ENCODE measurements around the gene CUL2.

DNA sequence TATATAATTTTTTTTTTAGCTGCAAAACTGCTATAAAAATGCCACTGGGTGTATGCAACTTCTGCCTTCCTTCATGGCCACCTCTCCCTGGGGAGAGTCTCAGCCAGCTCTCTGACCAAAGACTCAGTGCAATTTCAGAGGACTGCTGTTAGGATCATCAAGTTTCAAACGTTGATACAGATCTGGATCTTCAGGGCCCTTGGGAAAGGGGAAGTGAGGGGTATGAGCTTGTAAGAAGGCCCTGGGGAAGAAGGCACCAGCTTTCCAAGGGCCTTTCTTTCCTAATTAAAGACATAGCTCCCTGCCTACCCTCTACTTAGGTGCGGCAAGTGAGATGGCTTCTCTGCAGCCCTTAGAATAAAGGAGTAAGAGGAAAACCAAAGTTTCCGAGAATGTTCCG, 130.4 kb downstream of the CUL2 start:
- TF ChIP-seq, protein P1, sequence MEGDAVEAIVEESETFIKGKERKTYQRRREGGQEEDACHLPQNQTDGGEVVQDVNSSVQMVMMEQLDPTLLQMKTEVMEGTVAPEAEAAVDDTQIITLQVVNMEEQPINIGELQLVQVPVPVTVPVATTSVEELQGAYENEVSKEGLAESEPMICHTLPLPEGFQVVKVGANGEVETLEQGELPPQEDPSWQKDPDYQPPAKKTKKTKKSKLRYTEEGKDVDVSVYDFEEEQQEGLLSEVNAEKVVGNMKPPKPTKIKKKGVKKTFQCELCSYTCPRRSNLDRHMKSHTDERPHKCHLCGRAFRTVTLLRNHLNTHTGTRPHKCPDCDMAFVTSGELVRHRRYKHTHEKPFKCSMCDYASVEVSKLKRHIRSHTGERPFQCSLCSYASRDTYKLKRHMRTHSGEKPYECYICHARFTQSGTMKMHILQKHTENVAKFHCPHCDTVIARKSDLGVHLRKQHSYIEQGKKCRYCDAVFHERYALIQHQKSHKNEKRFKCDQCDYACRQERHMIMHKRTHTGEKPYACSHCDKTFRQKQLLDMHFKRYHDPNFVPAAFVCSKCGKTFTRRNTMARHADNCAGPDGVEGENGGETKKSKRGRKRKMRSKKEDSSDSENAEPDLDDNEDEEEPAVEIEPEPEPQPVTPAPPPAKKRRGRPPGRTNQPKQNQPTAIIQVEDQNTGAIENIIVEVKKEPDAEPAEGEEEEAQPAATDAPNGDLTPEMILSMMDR (IDR thresholded peaks at IDR 0.05 in 2 of 3, conservative IDR thresholded peaks at IDR 0.05 in 1 of 3; ENCODE audit: borderline replicate concordance in 1 of 3, insufficient read depth in 1 of 3, low read depth in 2 of 3, low read length in 2 of 3) = no peak
- no peak for TF ChIP-seq POLR2A (IDR thresholded peaks at IDR 0.05; ENCODE audit: borderline replicate concordance, extremely low read depth, insufficient read depth, insufficient read length)
- TF ChIP-seq, protein P2, sequence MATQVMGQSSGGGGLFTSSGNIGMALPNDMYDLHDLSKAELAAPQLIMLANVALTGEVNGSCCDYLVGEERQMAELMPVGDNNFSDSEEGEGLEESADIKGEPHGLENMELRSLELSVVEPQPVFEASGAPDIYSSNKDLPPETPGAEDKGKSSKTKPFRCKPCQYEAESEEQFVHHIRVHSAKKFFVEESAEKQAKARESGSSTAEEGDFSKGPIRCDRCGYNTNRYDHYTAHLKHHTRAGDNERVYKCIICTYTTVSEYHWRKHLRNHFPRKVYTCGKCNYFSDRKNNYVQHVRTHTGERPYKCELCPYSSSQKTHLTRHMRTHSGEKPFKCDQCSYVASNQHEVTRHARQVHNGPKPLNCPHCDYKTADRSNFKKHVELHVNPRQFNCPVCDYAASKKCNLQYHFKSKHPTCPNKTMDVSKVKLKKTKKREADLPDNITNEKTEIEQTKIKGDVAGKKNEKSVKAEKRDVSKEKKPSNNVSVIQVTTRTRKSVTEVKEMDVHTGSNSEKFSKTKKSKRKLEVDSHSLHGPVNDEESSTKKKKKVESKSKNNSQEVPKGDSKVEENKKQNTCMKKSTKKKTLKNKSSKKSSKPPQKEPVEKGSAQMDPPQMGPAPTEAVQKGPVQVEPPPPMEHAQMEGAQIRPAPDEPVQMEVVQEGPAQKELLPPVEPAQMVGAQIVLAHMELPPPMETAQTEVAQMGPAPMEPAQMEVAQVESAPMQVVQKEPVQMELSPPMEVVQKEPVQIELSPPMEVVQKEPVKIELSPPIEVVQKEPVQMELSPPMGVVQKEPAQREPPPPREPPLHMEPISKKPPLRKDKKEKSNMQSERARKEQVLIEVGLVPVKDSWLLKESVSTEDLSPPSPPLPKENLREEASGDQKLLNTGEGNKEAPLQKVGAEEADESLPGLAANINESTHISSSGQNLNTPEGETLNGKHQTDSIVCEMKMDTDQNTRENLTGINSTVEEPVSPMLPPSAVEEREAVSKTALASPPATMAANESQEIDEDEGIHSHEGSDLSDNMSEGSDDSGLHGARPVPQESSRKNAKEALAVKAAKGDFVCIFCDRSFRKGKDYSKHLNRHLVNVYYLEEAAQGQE (IDR thresholded peaks at IDR 0.05; ENCODE audit: low read depth) = no peak
- no peak for TF ChIP-seq ATF3 (IDR thresholded peaks at IDR 0.05)
- TF ChIP-seq EGR1 (IDR thresholded peaks at IDR 0.05; ENCODE audit: low read depth) = no peak
- no peak for TF ChIP-seq POLR2AphosphoS5 (IDR thresholded peaks at IDR 0.05; ENCODE audit: low read depth, low read length)
- no peak for TF ChIP-seq MAX (IDR thresholded peaks at IDR 0.05)

Data from HCT116 (cell line).